ENCODE results near the gene SUMO2. TPM values are rescaled to one million over a fixed set of nuclear protein-coding genes. Genes with fewer than 3 reads are reported as not detected.

Gene SUMO2
- total and polyA plus RNA-seq, 2 of the 13 experiments (the other 11 are each of a cell fraction or from before 2014, with no cell fraction given): 337 to 553 TPM

DNA sequence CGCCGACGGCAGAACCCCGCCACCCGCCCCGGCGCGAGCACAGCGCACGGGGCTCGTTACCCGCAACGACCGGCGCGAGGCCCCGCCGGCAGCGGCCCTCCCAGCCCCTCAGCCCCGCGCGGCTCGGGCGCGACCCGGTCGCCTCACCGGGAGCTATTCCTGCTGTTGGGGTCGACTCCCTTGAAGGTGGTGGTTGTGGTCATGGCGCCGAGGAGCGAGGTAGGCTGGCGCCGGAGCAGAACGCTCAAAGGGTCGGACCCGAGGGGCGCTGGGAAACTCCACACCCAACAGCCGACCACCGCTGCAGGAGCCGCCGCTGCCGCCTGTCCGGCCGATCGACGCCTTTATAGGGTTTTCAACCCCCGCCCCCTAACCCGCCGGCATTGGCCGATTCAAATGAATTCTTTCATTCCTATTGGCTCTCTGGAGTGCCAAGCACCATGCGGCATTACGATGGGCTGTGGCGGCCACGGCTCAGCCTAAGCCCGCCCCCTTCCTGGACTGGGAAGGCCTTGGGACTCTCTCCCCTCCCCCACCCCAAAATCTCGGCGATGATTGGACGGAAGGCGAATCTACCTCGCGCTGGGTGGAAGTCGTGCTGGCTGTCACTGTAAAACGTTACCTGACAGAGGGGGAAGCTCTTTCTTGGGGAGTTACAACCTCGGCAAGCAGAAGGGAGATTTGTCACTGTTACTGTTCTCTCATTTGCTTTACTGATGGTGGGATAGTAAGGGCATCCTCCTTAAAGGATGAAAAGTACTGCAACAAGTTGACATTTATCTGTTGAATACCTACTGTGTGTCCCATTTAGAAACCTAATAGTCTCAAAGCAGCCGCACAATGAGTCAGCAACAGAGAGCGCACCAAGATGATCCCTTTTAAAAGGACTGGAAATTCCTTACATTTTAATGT lies 28.3 kb downstream of the SUMO2 start, which contains the start of gene JPT1 (continued):
- TF ChIP-seq CREB3 (CRISPR knock-in tag; IDR thresholded peaks at IDR 0.05): peak; percentile 69; the same call in 1 of the 2 replicates
- TF ChIP-seq ZNF10 (CRISPR knock-in tag; IDR thresholded peaks at IDR 0.05; ENCODE audit: borderline replicate concordance, low read depth): no peak
- peak; percentile 95 for TF ChIP-seq ZFX (CRISPR knock-in tag; IDR thresholded peaks at IDR 0.05; ENCODE audit: low read depth)
- no peak for TF ChIP-seq TBP (CRISPR knock-in tag; IDR thresholded peaks at IDR 0.05)
- TF ChIP-seq MXI1 (IDR thresholded peaks at IDR 0.05; ENCODE audit: borderline replicate concordance, low read depth, low read length): peak; percentile 83
- TF ChIP-seq, protein P1, sequence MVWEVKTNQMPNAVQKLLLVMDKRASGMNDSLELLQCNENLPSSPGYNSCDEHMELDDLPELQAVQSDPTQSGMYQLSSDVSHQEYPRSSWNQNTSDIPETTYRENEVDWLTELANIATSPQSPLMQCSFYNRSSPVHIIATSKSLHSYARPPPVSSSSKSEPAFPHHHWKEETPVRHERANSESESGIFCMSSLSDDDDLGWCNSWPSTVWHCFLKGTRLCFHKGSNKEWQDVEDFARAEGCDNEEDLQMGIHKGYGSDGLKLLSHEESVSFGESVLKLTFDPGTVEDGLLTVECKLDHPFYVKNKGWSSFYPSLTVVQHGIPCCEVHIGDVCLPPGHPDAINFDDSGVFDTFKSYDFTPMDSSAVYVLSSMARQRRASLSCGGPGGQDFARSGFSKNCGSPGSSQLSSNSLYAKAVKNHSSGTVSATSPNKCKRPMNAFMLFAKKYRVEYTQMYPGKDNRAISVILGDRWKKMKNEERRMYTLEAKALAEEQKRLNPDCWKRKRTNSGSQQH (CRISPR knock-in tag; IDR thresholded peaks at IDR 0.05; ENCODE audit: low read depth): peak; percentile 59; the same call in 1 of the 2 replicates
- no peak for TF ChIP-seq ZNF670 (CRISPR knock-in tag; IDR thresholded peaks at IDR 0.05; ENCODE audit: borderline replicate concordance)
- peak; percentile 69 for TF ChIP-seq HES4 (CRISPR knock-in tag; IDR thresholded peaks at IDR 0.05; ENCODE audit: borderline replicate concordance)
- no peak for TF ChIP-seq PRMT3 (CRISPR knock-in tag; IDR thresholded peaks at IDR 0.05; ENCODE audit: borderline replicate concordance, low read depth)
- no peak for TF ChIP-seq ZNF24 (IDR thresholded peaks at IDR 0.05)
- TF ChIP-seq ZNF562 (CRISPR knock-in tag; IDR thresholded peaks at IDR 0.05; ENCODE audit: borderline replicate concordance): no peak
- TF ChIP-seq PHF21A (CRISPR knock-in tag; IDR thresholded peaks at IDR 0.05): no peak
- no peak for TF ChIP-seq KLF13 (CRISPR knock-in tag; IDR thresholded peaks at IDR 0.05)
- peak; percentile 42; the same call in 1 of the 2 replicates for TF ChIP-seq FOXP4 (CRISPR knock-in tag; IDR thresholded peaks at IDR 0.05)
- peak; percentile 67; the same call in 1 of the 2 replicates for TF ChIP-seq ZNF556 (CRISPR knock-in tag; IDR thresholded peaks at IDR 0.05; ENCODE audit: borderline replicate concordance)
- TF ChIP-seq RCOR2 (CRISPR knock-in tag; IDR thresholded peaks at IDR 0.05): no peak
- no peak for TF ChIP-seq ZNF629 (CRISPR knock-in tag; conservative IDR thresholded peaks at IDR 0.05)
- no peak for TF ChIP-seq MAFK (conservative IDR thresholded peaks at IDR 0.05 in 1 of 2, IDR thresholded peaks at IDR 0.05 in 1 of 2; ENCODE audit: low read length in 2 of 2)
- TF ChIP-seq, protein P2, sequence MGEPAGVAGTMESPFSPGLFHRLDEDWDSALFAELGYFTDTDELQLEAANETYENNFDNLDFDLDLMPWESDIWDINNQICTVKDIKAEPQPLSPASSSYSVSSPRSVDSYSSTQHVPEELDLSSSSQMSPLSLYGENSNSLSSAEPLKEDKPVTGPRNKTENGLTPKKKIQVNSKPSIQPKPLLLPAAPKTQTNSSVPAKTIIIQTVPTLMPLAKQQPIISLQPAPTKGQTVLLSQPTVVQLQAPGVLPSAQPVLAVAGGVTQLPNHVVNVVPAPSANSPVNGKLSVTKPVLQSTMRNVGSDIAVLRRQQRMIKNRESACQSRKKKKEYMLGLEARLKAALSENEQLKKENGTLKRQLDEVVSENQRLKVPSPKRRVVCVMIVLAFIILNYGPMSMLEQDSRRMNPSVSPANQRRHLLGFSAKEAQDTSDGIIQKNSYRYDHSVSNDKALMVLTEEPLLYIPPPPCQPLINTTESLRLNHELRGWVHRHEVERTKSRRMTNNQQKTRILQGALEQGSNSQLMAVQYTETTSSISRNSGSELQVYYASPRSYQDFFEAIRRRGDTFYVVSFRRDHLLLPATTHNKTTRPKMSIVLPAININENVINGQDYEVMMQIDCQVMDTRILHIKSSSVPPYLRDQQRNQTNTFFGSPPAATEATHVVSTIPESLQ (CRISPR knock-in tag; conservative IDR thresholded peaks at IDR 0.05): no peak
- peak; percentile 94 for TF ChIP-seq SAP130 (CRISPR knock-in tag; IDR thresholded peaks at IDR 0.05; ENCODE audit: low read depth)
- TF ChIP-seq, protein P3, sequence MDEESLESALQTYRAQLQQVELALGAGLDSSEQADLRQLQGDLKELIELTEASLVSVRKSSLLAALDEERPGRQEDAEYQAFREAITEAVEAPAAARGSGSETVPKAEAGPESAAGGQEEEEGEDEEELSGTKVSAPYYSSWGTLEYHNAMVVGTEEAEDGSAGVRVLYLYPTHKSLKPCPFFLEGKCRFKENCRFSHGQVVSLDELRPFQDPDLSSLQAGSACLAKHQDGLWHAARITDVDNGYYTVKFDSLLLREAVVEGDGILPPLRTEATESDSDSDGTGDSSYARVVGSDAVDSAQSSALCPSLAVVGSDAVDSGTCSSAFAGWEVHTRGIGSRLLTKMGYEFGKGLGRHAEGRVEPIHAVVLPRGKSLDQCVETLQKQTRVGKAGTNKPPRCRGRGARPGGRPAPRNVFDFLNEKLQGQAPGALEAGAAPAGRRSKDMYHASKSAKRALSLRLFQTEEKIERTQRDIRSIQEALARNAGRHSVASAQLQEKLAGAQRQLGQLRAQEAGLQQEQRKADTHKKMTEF (CRISPR knock-in tag; IDR thresholded peaks at IDR 0.05): peak; percentile 85
- no peak for TF ChIP-seq SMARCC2 (IDR thresholded peaks at IDR 0.05)

Data from HepG2 (cell line).